ENCODE data around the gene ASXL1.

The ASXL1 gene

GRCh38 chr20:32482442-32483261, 124.5 kb downstream of the ASXL1 start:
- DNase-seq: no peak

GRCh38 chr20:32483351-32484224, 125.5 kb downstream of the ASXL1 start:
- DNase-seq: peak; percentile 49

- no peak for DNase-seq
Observed at GRCh38 chr20:32484225-32484957, 126.3 kb downstream of the ASXL1 start.

- no peak for DNase-seq
Observed at GRCh38 chr20:32484958-32485769, 127.0 kb downstream of the ASXL1 start.

GRCh38 chr20:32485770-32486478, 127.8 kb downstream of the ASXL1 start:
- no peak for DNase-seq

- DNase-seq: no peak
Observed at GRCh38 chr20:32487381-32487780, 129.2 kb downstream of the ASXL1 start.

- DNase-seq: no peak
Observed at GRCh38 chr20:32488066-32488838, 130.1 kb downstream of the ASXL1 start.

Data from DMS153 (cell line).